WTC11 (cell line): ENCODE data around the gene RFX6.

ENCODE experiments used
- ATF1 ChIP-seq: sonication (generic); formaldehyde crosslinking; IDR thresholded peaks from 2 replicates; pipeline ENCODE4 v1.8.1; 2023; ENCODE audit warnings: mild to moderate bottlenecking, moderate library complexity, missing genetic modification reagents
- ATF2 ChIP-seq: sonication (generic); formaldehyde crosslinking; IDR thresholded peaks from 2 replicates; pipeline ENCODE4 v1.8.1; 2022; ENCODE audit warnings: low read depth, missing genetic modification reagents, borderline replicate concordance
- ATF3 ChIP-seq: sonication (generic); formaldehyde crosslinking; conservative IDR thresholded peaks from 2 replicates; pipeline ENCODE4 v1.8.1; 2022; ENCODE audit warnings: mild to moderate bottlenecking, missing genetic modification reagents
- CREM ChIP-seq: sonication (generic); formaldehyde crosslinking; IDR thresholded peaks from 2 replicates; pipeline ENCODE4 v1.8.1; 2022; ENCODE audit warnings: mild to moderate bottlenecking, missing genetic modification reagents, moderate library complexity
- ESRRA ChIP-seq: sonication (generic); formaldehyde crosslinking; IDR thresholded peaks from 2 replicates; pipeline ENCODE4 v1.8.1; 2022; ENCODE audit warnings: mild to moderate bottlenecking, missing genetic modification reagents, borderline replicate concordance
- NR2C2 ChIP-seq: sonication (generic); formaldehyde crosslinking; IDR thresholded peaks from 2 replicates; pipeline ENCODE4 v1.8.0; 2022; ENCODE audit warnings: mild to moderate bottlenecking, missing genetic modification reagents
- PRDM15 ChIP-seq: sonication (generic); formaldehyde crosslinking; IDR thresholded peaks from 2 replicates; pipeline ENCODE4 v1.8.0; 2022; ENCODE audit warnings: missing genetic modification reagents
- TF ChIP-seq, protein P1 (sequence below): fragments of 200-600 bp; IDR thresholded peaks from 2 replicates; pipeline ENCODE4 v1.8.0; 2022; ENCODE audit warnings: antibody characterized with exemption
- TF ChIP-seq, protein P2 (sequence below): sonication (generic); formaldehyde crosslinking; IDR thresholded peaks from 2 replicates; pipeline ENCODE4 v1.8.1; 2022; ENCODE audit warnings: mild to moderate bottlenecking, moderate library complexity, missing genetic modification reagents
- TF ChIP-seq, protein P3 (sequence below): sonication (generic); formaldehyde crosslinking; IDR thresholded peaks from 2 replicates; pipeline ENCODE4 v1.8.0; 2022; ENCODE audit warnings: mild to moderate bottlenecking, missing genetic modification reagents
- TF ChIP-seq, protein P4 (sequence below): sonication (generic); formaldehyde crosslinking; IDR thresholded peaks from 2 replicates; pipeline ENCODE4 v1.8.1; 2023; ENCODE audit warnings: mild to moderate bottlenecking, missing genetic modification reagents

- TF ChIP-seq, protein P1, sequence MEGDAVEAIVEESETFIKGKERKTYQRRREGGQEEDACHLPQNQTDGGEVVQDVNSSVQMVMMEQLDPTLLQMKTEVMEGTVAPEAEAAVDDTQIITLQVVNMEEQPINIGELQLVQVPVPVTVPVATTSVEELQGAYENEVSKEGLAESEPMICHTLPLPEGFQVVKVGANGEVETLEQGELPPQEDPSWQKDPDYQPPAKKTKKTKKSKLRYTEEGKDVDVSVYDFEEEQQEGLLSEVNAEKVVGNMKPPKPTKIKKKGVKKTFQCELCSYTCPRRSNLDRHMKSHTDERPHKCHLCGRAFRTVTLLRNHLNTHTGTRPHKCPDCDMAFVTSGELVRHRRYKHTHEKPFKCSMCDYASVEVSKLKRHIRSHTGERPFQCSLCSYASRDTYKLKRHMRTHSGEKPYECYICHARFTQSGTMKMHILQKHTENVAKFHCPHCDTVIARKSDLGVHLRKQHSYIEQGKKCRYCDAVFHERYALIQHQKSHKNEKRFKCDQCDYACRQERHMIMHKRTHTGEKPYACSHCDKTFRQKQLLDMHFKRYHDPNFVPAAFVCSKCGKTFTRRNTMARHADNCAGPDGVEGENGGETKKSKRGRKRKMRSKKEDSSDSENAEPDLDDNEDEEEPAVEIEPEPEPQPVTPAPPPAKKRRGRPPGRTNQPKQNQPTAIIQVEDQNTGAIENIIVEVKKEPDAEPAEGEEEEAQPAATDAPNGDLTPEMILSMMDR = no peak
- TF ChIP-seq, protein P2, sequence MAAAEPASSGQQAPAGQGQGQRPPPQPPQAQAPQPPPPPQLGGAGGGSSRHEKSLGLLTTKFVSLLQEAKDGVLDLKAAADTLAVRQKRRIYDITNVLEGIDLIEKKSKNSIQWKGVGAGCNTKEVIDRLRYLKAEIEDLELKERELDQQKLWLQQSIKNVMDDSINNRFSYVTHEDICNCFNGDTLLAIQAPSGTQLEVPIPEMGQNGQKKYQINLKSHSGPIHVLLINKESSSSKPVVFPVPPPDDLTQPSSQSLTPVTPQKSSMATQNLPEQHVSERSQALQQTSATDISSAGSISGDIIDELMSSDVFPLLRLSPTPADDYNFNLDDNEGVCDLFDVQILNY (CRISPR knock-in tag) = no peak
- TF ChIP-seq, protein P3, sequence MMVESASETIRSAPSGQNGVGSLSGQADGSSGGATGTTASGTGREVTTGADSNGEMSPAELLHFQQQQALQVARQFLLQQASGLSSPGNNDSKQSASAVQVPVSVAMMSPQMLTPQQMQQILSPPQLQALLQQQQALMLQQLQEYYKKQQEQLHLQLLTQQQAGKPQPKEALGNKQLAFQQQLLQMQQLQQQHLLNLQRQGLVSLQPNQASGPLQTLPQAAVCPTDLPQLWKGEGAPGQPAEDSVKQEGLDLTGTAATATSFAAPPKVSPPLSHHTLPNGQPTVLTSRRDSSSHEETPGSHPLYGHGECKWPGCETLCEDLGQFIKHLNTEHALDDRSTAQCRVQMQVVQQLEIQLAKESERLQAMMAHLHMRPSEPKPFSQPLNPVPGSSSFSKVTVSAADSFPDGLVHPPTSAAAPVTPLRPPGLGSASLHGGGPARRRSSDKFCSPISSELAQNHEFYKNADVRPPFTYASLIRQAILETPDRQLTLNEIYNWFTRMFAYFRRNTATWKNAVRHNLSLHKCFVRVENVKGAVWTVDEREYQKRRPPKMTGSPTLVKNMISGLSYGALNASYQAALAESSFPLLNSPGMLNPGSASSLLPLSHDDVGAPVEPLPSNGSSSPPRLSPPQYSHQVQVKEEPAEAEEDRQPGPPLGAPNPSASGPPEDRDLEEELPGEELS (CRISPR knock-in tag) = no peak
- TF ChIP-seq ATF2 (CRISPR knock-in tag) (no peak), ATF3 (CRISPR knock-in tag) (no peak), CREM (CRISPR knock-in tag) (no peak), PRDM15 (CRISPR knock-in tag) (no peak), NR2C2 (CRISPR knock-in tag) (no peak), ATF1 (CRISPR knock-in tag) (no peak), ESRRA (no peak)
- TF ChIP-seq, protein P4, sequence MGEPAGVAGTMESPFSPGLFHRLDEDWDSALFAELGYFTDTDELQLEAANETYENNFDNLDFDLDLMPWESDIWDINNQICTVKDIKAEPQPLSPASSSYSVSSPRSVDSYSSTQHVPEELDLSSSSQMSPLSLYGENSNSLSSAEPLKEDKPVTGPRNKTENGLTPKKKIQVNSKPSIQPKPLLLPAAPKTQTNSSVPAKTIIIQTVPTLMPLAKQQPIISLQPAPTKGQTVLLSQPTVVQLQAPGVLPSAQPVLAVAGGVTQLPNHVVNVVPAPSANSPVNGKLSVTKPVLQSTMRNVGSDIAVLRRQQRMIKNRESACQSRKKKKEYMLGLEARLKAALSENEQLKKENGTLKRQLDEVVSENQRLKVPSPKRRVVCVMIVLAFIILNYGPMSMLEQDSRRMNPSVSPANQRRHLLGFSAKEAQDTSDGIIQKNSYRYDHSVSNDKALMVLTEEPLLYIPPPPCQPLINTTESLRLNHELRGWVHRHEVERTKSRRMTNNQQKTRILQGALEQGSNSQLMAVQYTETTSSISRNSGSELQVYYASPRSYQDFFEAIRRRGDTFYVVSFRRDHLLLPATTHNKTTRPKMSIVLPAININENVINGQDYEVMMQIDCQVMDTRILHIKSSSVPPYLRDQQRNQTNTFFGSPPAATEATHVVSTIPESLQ (CRISPR knock-in tag) = no peak
Observed at GRCh38 chr6:116872771-116873170, 4.3 kb upstream of the RFX6 start.
